ENCODE measurements around the gene IRF8. TPM values are rescaled to one million over a fixed set of nuclear protein-coding genes. Genes with fewer than 3 reads are reported as not detected.

The IRF8 gene
- total and polyA plus RNA-seq, 2 donors from 2014 or later, result 2.9 to 33.3 TPM

DNA sequence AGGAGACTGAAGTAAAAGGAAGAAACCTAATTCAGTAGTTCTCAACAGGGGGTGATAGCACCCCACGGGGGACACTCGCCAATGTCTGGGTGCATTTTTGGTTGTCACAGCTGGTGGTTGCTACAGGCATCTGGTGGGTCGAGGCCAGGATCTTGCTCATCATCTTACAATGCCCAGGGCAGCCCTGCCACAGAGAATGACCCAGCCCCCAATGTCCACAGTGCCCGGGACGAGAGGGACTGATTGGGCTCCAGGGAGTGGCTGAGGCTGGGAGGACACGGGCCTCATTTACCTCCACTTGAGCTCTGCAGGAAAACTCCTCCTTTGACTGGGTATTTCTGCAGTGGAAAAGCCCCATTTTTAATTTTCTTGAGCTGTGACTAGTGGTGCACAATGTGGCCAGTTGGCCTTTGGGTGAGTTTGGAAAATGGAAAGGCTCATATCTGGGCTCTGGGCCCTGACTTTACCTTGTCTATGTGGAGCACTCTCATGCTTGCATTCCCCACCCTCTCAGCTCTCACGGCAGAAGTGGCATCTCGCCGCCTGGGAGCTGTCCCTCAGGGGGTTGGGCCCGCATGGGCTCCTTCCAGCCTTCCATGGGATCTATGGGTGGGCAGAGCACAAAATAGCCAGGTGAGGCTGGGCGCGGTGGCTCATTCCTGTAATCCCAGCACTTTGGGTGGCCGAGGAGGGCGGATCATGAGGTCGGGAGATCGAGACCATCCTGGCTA lies 37.7 kb upstream of the IRF8 start:
- no peaks in the 10 kb centered on the region for H3K36me3 ChIP-seq (ENCODE audit: control insufficient read depth in 2 of 3, insufficient read depth in 3 of 3, low read length in 3 of 3)
- TF ChIP-seq, protein P1, sequence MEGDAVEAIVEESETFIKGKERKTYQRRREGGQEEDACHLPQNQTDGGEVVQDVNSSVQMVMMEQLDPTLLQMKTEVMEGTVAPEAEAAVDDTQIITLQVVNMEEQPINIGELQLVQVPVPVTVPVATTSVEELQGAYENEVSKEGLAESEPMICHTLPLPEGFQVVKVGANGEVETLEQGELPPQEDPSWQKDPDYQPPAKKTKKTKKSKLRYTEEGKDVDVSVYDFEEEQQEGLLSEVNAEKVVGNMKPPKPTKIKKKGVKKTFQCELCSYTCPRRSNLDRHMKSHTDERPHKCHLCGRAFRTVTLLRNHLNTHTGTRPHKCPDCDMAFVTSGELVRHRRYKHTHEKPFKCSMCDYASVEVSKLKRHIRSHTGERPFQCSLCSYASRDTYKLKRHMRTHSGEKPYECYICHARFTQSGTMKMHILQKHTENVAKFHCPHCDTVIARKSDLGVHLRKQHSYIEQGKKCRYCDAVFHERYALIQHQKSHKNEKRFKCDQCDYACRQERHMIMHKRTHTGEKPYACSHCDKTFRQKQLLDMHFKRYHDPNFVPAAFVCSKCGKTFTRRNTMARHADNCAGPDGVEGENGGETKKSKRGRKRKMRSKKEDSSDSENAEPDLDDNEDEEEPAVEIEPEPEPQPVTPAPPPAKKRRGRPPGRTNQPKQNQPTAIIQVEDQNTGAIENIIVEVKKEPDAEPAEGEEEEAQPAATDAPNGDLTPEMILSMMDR (IDR thresholded peaks at IDR 0.05; ENCODE audit: borderline replicate concordance, extremely low read depth, insufficient read depth), result no peak

GRCh38 chr16:85862476-85863383 lies 36.2 kb upstream of the IRF8 start:
- Histone ChIP-seq H3K4me1 (ENCODE audit: control insufficient read depth in 2 of 3, insufficient read depth in 2 of 3, low read depth in 1 of 3, low read length in 3 of 3) (no peaks in the 10 kb centered on the region), H3K27ac (ENCODE audit: low read depth in 2 of 2, low read length in 2 of 2) (no peak overlapping the region), H3K36me3 (ENCODE audit: control insufficient read depth in 2 of 3, insufficient read depth in 3 of 3, low read length in 3 of 3) (no peaks in the 10 kb centered on the region), H3K9me3 (ENCODE audit: control insufficient read depth in 2 of 3, insufficient read depth in 1 of 3, low read length in 3 of 3) (peaks cover 0 to 2% (median 2%) of the 10 kb centered on the region in 3 donors), H3K9ac (ENCODE audit: low read length in 3 of 3) (no peak overlapping the region), H3K27me3 (ENCODE audit: control insufficient read depth, insufficient read depth, low read length) (no peaks in the 10 kb centered on the region), H3K4me3 (ENCODE audit: low read length in 3 of 3) (no peak overlapping the region)
- FAIRE-seq (no peak), DNase-seq (no peak)
- intact Hi-C loops (cut with DNase I), result no loop called here
- TF ChIP-seq, protein P1 (IDR thresholded peaks at IDR 0.05; ENCODE audit: borderline replicate concordance, extremely low read depth, insufficient read depth), result no peak

More for the DNA sequence above, 37.7 kb upstream of the IRF8 start:
- DNase-seq, result no peak
- H3K4me3 ChIP-seq (ENCODE audit: low read length in 3 of 3), result no peak overlapping the region
- no peak for FAIRE-seq
- H3K27me3 ChIP-seq (ENCODE audit: control insufficient read depth, insufficient read depth, low read length), result no peaks in the 10 kb centered on the region
- peaks cover 0 to 2% (median 2%) of the 10 kb centered on the region in 3 donors for H3K9me3 ChIP-seq (ENCODE audit: control insufficient read depth in 2 of 3, insufficient read depth in 1 of 3, low read length in 3 of 3)
- no peaks in the 10 kb centered on the region for H3K4me1 ChIP-seq (ENCODE audit: control insufficient read depth in 2 of 3, insufficient read depth in 2 of 3, low read depth in 1 of 3, low read length in 3 of 3)
- H3K9ac ChIP-seq (ENCODE audit: low read length in 3 of 3), result no peak overlapping the region
- H3K27ac ChIP-seq (ENCODE audit: low read depth in 2 of 2, low read length in 2 of 2), result no peak overlapping the region
- intact Hi-C loops (cut with DNase I), result no loop called here

DNA sequence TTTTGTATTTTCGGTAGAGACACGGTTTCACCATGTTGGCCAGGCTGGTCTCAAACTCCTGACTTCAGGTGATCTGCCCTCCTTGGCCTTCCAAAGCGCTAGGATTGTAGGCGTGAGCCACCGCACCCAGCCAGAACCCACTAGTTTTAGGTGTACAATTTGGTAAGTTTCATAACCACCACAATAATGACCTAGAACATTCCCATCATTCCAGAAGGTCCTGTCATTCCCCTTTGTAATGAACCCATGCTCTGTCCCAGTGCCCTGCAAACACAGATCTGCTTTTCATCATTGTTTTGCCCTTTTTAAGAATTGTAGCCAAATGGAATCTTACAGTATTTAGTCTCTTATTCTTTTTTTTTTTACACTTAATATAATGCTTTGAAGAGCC lies 35.6 kb upstream of the IRF8 start:
- Histone ChIP-seq H3K4me1 (ENCODE audit: control insufficient read depth in 2 of 3, insufficient read depth in 2 of 3, low read depth in 1 of 3, low read length in 3 of 3) (no peaks in the 10 kb centered on the region), H3K9me3 (ENCODE audit: control insufficient read depth in 2 of 3, insufficient read depth in 1 of 3, low read length in 3 of 3) (peaks cover 0 to 2% (median 2%) of the 10 kb centered on the region in 3 donors), H3K27me3 (ENCODE audit: control insufficient read depth, insufficient read depth, low read length) (no peaks in the 10 kb centered on the region), H3K36me3 (ENCODE audit: control insufficient read depth in 2 of 3, insufficient read depth in 3 of 3, low read length in 3 of 3) (no peaks in the 10 kb centered on the region), H3K9ac (ENCODE audit: low read length in 3 of 3) (no peak overlapping the region), H3K4me3 (ENCODE audit: low read length in 3 of 3) (no peak overlapping the region), H3K27ac (ENCODE audit: low read depth in 2 of 2, low read length in 2 of 2) (no peak overlapping the region)
- no peak for DNase-seq
- TF ChIP-seq, protein P1 (IDR thresholded peaks at IDR 0.05; ENCODE audit: borderline replicate concordance, extremely low read depth, insufficient read depth), result no peak
- FAIRE-seq, result no peak
- intact Hi-C loops (cut with DNase I), result no loop called here

All from kidney (tissue), 14 donors.